ENCODE data around the gene NOTUM.

DNA sequence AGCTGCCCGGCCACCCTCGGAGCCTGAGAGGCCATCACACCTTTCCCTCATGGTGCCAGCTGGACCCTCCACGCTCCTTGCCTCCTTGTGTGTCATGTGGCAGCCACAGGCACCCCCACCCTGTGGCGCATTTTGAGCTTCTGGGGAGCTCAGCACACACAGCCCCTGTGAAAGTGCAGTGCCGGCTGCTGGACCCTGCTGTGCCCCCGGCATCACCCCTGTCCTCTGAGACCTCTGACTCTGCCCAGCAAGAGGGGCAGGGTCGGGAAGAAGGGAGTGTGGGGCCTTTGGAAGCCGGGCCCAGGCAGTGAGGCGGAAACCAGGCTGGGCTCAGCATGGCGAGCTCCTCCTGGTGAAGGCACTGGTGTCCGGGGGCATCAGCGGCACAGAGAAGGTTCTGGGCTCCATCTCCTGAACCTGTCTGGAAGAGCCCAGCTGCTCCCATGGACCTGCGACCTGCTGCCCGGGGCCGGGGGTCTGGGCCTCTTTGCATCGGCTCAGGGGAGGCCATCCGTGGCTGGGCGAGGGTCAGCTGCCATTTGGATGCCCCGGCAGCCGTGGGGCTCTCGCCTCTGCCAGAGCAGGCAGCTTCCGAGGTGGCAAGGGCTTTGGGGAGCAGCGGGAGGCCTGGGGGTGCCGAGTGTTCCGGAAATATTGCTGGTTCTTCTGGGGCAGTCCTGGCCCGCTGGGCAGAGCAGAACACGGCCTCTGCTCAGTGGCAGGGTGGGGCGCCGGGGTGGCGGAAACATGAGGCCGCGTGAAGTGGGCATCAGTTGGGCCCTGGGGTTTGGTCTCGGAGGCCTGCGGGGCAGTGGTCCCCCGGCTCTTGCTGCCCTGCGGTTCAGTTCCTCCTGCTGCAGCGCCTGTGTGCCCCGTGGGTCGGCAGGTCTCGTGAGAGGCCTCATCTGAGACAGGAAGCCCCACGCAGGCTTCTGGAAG lies 43.8 kb upstream of the NOTUM start:
- TF ChIP-seq TAF1 (IDR thresholded peaks at IDR 0.05; ENCODE audit: low read depth) (no peak), FOXM1 (IDR thresholded peaks at IDR 0.05; ENCODE audit: borderline replicate concordance, low read depth) (no peak)
